Bronchial epithelial cell (primary cell): ENCODE results near the gene FARP1. TPM values are rescaled to one million over a fixed set of nuclear protein-coding genes. Genes with fewer than 3 reads are reported as not detected.

Source experiments
- DNase-seq: peaks from one replicate; pipeline ENCODE4 v3.0.0-alpha.2; 2010; ENCODE audit warnings: low read depth
- FAIRE-seq: peaks from 2 replicates; lab custom pipeline; 2011; peaks lifted over from hg19 to GRCh38; lab: Jason Lieb, UNC
- H3K27me3 ChIP-seq: 2 replicates; pipeline ENCODE4 v1.5.1; 2011; ENCODE audit warnings: low read length; ENCODE audit not compliant: control insufficient read depth, insufficient read depth
- H3K36me3 ChIP-seq: 2 replicates; pipeline ENCODE4 v1.5.1; 2011; ENCODE audit warnings: low read length; ENCODE audit not compliant: control insufficient read depth, insufficient read depth
- H3K4me3 ChIP-seq: 2 replicates; pipeline ENCODE4 v1.5.1; 2011; ENCODE audit warnings: mild to moderate bottlenecking, low read depth, low read length, control low read depth
- total RNA-seq: library from RNA; depleted of rRNA; stranded (reverse); fragments of >200 nt; gene quantifications from 2 replicates; pipeline ENCODE4 v1.2.1, GENCODE V29; 2014
- TF ChIP-seq, protein P1 (sequence below): IDR thresholded peaks from 2 replicates; pipeline ENCODE4 v1.5.1; 2011; ENCODE audit warnings: mild to moderate bottlenecking, moderate library complexity, low read length, control low read depth, inconsistent platforms; ENCODE audit not compliant: insufficient read depth, severe bottlenecking

FARP1 gene
- total RNA-seq, 1 donor from 2014 or later, result 11.1 TPM

DNA sequence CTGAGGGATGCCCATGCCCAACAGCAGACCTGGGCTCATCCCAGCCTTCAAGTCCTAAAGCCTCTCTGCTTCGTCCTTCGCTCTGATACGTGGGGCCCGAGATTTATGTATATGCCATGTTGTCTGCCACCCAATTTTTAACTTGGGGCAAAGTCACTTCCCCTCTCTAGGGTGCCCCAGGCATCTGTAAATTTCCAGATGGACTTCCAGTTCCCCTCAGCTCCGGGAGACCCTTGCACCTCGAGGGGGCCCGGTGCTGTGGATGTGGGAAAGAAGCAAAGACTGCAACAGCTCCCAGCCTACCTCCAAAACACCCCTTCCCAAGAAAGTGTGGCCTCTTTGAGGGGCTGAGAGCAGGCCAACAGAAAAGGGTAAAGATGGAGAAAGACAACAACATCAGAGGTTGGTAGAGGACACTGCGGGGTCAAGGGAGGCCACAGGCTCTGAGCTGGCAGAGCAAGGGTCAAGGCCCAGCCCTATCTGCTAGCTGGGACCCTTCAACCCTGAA, 336.7 kb downstream of the FARP1 start:
- TF ChIP-seq, protein P1, sequence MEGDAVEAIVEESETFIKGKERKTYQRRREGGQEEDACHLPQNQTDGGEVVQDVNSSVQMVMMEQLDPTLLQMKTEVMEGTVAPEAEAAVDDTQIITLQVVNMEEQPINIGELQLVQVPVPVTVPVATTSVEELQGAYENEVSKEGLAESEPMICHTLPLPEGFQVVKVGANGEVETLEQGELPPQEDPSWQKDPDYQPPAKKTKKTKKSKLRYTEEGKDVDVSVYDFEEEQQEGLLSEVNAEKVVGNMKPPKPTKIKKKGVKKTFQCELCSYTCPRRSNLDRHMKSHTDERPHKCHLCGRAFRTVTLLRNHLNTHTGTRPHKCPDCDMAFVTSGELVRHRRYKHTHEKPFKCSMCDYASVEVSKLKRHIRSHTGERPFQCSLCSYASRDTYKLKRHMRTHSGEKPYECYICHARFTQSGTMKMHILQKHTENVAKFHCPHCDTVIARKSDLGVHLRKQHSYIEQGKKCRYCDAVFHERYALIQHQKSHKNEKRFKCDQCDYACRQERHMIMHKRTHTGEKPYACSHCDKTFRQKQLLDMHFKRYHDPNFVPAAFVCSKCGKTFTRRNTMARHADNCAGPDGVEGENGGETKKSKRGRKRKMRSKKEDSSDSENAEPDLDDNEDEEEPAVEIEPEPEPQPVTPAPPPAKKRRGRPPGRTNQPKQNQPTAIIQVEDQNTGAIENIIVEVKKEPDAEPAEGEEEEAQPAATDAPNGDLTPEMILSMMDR, result no peak
- no peaks in the 10 kb centered on the region for H3K27me3 ChIP-seq
- DNase-seq (no peak), FAIRE-seq (no peak)
- H3K36me3 ChIP-seq, result peaks cover 13% of the 10 kb centered on the region
- H3K4me3 ChIP-seq, result no peak overlapping the region

DNA sequence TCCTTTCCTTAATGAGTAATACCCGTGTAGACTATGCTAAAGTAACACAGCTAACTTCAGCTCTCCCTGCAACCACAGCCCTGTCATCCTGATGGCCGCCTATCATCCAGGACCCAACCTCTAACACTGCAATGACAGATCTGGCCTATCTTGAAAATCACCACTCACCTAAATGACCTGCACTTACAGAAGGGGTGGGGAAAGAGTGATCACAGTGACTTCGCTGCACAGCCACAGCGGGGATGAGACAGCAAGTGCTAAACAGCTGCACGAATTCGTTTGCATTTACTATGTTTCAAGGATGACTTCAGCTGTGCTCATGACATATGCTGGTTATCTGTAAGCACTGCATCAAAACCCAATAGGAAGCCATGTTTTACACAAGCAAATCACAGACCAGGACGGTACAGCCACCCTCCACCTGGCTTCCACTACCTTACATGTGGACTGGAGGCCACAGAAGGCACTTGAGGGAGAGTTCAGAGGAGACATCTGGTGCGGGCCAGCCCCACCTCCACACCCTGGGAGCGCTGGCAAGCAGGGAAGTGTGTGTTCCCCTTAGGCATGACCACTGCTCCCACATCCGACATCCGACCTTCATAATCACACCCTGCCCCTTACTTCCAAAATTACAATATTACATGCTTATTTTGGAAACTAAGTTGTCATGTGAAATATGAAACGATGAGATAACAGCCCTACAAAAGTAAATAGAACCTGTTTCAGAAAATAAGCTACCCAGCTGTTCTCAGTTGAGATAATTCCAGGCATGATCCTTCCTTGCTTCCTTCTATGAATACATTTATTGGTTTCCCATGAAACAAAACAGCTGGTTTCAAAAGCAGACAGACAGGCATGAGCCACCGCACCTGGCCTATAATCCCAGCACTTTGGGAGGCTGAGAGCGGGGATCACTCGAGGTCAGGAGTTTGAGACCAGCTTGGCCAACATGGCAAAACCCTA, 338.3 kb downstream of the FARP1 start:
- no peak for DNase-seq
- TF ChIP-seq, protein P1, result no peak
- Histone ChIP-seq H3K27me3 (no peaks in the 10 kb centered on the region), H3K36me3 (peaks cover 8% of the 10 kb centered on the region), H3K4me3 (no peak overlapping the region)
- no peak for FAIRE-seq

DNA sequence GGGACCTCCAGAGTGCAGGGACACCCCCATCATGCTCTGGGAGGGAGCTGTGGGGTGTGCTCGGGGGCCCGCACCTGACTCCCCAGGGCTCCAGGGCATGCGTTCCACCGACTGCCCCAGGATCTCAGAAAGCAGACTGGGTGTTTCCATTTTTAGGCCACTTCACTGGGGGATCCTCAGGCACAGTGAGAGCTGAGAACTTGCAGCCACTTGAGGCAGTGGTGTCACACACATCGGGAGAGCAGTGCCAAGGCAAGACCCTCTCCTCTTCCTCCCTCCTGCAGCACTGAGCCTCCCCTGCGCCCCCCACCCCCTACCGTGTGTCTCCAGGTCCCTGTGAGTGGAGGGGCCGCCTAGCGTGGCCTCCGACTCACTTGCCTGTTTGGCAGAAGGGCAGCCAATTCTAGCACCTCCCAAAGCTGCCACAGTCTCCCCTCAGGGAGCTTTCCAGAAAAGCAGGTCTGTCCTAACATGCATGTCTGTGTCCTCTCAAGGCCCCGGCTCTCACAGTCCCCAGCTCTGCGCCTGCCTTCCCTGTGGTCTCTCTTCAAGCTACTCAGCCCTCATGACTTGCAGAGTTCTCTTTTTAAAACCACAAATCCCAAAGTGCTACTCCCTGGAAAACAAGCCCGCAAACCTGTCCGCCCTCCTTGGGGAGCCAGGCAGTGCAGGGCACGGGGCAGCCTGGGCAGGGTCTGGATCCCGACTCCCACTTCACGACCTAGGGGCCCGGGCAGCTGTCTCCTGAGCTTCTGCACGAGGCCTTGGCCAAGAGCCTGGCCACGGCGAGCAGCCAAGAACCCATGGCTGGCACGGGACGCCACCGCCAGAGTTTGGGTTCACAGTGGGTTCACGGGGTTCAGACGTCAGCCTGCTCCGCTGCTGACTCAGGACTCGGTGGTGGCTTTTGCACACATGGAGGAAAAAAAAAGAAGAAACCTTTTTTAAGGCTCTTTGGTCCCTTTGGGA, 339.9 kb downstream of the FARP1 start:
- FAIRE-seq (no peak), DNase-seq (peak; percentile 44)
- Histone ChIP-seq H3K4me3 (no peak overlapping the region), H3K36me3 (peaks cover 8% of the 10 kb centered on the region), H3K27me3 (no peaks in the 10 kb centered on the region)
- TF ChIP-seq, protein P1, result peak; percentile 18

DNA sequence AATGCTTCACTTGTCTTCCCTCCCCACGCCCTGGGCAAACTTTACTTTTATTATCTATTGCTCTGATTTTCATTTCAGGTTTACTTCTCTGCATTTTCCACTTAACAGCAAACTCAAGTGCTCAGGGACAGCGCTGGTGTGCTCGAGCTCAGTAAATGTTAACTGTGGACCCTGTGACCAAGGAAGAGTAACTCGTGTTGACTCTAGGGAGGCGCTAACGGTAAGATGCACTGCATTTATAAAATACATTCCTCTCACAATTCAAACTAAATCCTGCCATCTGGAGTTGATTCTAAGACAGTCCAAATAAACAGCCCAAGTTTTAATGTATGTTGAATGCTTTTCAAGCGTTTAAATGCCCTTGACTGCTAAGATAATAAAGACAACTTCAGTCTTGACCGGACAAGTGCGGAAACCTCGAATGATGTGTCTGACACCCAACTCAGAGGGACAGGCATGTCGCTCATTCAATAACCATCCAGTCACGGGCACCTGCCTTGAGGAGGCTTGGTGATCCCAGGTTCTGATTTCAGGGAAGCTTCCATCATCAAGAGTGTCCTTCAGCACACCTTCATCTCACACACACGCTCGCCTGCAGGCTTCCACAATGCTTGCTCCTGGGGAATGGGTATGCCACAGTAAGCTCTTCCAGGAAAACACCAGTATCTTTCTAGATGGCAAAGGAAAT, 340.9 kb downstream of the FARP1 start:
- no peak overlapping the region for H3K4me3 ChIP-seq

More for the DNA sequence above, 340.9 kb downstream of the FARP1 start:
- H3K27me3 ChIP-seq, result no peaks in the 10 kb centered on the region
- no peak for DNase-seq
- peaks cover 8% of the 10 kb centered on the region for H3K36me3 ChIP-seq
- FAIRE-seq, result no peak
- TF ChIP-seq, protein P1, result no peak
